CD14-positive monocyte (primary cell): Measurements from ENCODE around the gene DNAAF6. TPM values are rescaled to one million over a fixed set of nuclear protein-coding genes. Genes with fewer than 3 reads are reported as not detected.

ENCODE experiments used
- DNase-seq, 3 donors: peaks; one replicate each; pipeline ENCODE4 v3.0.0-alpha.2; 2011 to 2022
- H2AFZ ChIP-seq: 2 replicates; pipeline ENCODE4 v1.6.0; 2012; ENCODE audit warnings: mild to moderate bottlenecking, low read depth, low read length, inconsistent platforms; ENCODE audit not compliant: insufficient read depth, poor library complexity, severe bottlenecking
- H3K27ac ChIP-seq, 2 donors: 1 replicate in 1 of 2; 2 replicates in 1 of 2; pipeline ENCODE4 v1.5.1; 2012 to 2013; ENCODE audit warnings: low read length in 2 of 2, control low read depth in 1 of 2, inconsistent platforms in 1 of 2, low read depth in 1 of 2, mild to moderate bottlenecking in 1 of 2
- H3K27me3 ChIP-seq, 2 donors: one replicate each; pipeline versions ENCODE4 v1.6.0 to v1.6.1; 2011 to 2013; ENCODE audit warnings: low read length in 2 of 2; ENCODE audit not compliant: control insufficient read depth in 2 of 2, insufficient read depth in 2 of 2
- H3K36me3 ChIP-seq, 2 donors: replicated peaks in 1 of 2; 1 replicate in 1 of 2; 2 replicates in 1 of 2; pipeline versions ENCODE4 v1.5.1 to v1.6.1; 2012 to 2013; ENCODE audit warnings: low read length in 2 of 2, control low read depth in 1 of 2, inconsistent platforms in 1 of 2, mild to moderate bottlenecking in 1 of 2; ENCODE audit not compliant: insufficient read depth in 2 of 2, control insufficient read depth in 1 of 2
- H3K4me1 ChIP-seq, 2 donors: 1 replicate in 1 of 2; 2 replicates in 1 of 2; pipeline versions ENCODE4 v1.5.1 to v1.6.1; 2012 to 2013; ENCODE audit warnings: low read length in 2 of 2, control low read depth in 1 of 2, inconsistent platforms in 1 of 2, mild to moderate bottlenecking in 1 of 2, moderate library complexity in 1 of 2; ENCODE audit not compliant: insufficient read depth in 2 of 2, control insufficient read depth in 1 of 2
- H3K4me2 ChIP-seq: replicated peaks from 2 replicates; pipeline ENCODE3; 2012; ENCODE audit warnings: low read length, moderate library complexity, mild to moderate bottlenecking; ENCODE audit not compliant: poor library complexity, severe bottlenecking; ENCODE audit errors: extremely low read depth
- H3K4me3 ChIP-seq, 3 experiments: fragments of 200-600 bp in 1 of 3; sonication (generic) in 1 of 3; replicated peaks in 1 of 3; 1 replicate in 2 of 3; 2 replicates in 1 of 3; pipeline ENCODE4 v1.5.1; 2011 to 2013; ENCODE audit warnings: low read length in 3 of 3, mild to moderate bottlenecking in 3 of 3, control low read depth in 2 of 3, low read depth in 2 of 3, inconsistent platforms in 1 of 3, moderate library complexity in 1 of 3
- H3K79me2 ChIP-seq: 2 replicates; pipeline ENCODE4 v1.6.0; 2012; ENCODE audit warnings: mild to moderate bottlenecking, control low read depth, inconsistent platforms, low read length, moderate library complexity; ENCODE audit not compliant: insufficient read depth
- H3K9ac ChIP-seq: 2 replicates; pipeline ENCODE4 v1.6.0; 2017; ENCODE audit warnings: low read length, mild to moderate bottlenecking; ENCODE audit not compliant: insufficient read depth, poor library complexity, severe bottlenecking
- H3K9me3 ChIP-seq, 2 donors: replicated peaks in 1 of 2; 1 replicate in 1 of 2; 2 replicates in 1 of 2; pipeline versions ENCODE4 v1.5.1 to v1.6.1; 2012 to 2013; ENCODE audit warnings: low read length in 2 of 2, control low read depth in 1 of 2; ENCODE audit not compliant: control insufficient read depth in 1 of 2, insufficient read depth in 1 of 2
- H4K20me1 ChIP-seq: 2 replicates; pipeline ENCODE4 v1.6.0; 2012; ENCODE audit warnings: mild to moderate bottlenecking, low read length, control low read depth, moderate library complexity; ENCODE audit not compliant: insufficient read depth
- H3K27ac Mint-ChIP-seq, 7 donors: one replicate each; pipeline ENCODE4 v1.8.0; 2020; ENCODE audit warnings: mild to moderate bottlenecking in 7 of 7, mixed read lengths in 7 of 7, moderate library complexity in 6 of 7, inconsistent platforms in 2 of 7
- H3K27me3 Mint-ChIP-seq, 3 donors: one replicate each; pipeline ENCODE4 v1.8.0; 2021 to 2022; ENCODE audit warnings: low read depth in 3 of 3, mild to moderate bottlenecking in 3 of 3, mixed read lengths in 3 of 3, moderate library complexity in 3 of 3, inconsistent platforms in 1 of 3
- H3K36me3 Mint-ChIP-seq, 2 donors: one replicate each; pipeline ENCODE4 v1.8.0; 2020; ENCODE audit warnings: mixed read lengths in 2 of 2, inconsistent platforms in 1 of 2, mild to moderate bottlenecking in 1 of 2
- H3K4me1 Mint-ChIP-seq: one replicate; pipeline ENCODE4 v1.8.0; 2020; ENCODE audit warnings: mild to moderate bottlenecking, mixed read lengths
- H3K4me3 Mint-ChIP-seq, 2 donors: one replicate each; pipeline ENCODE4 v1.8.0; 2020; ENCODE audit warnings: mild to moderate bottlenecking in 2 of 2, mixed read lengths in 2 of 2, moderate library complexity in 1 of 2
- H3K9me3 Mint-ChIP-seq, 7 donors: one replicate each; pipeline ENCODE4 v1.8.0; 2020 to 2022; ENCODE audit warnings: mixed read lengths in 7 of 7, mild to moderate bottlenecking in 6 of 7, moderate library complexity in 6 of 7, inconsistent platforms in 2 of 7
- WGBS: methylation state at CpG from one replicate; pipeline ENCODE4 v1.1.5; 2013; ENCODE audit warnings: missing lambda C conversion rate; ENCODE audit not compliant: insufficient coverage; 5-methylcytosine and 5-hydroxymethylcytosine counted together
- intact Hi-C, 2 donors: fragments of 100-400 bp; cut with micrococcal nuclease; formaldehyde crosslinking; loops; one replicate each; pipeline versions ENCODE4 v1.15.0 to v1.15.1; 2023
- polyA plus RNA-seq, 3 donors: library from polyadenylated mRNA; depleted of rRNA in 1 of 3; unstranded in 2 of 3; stranded (reverse) in 1 of 3; fragments of 300-500 nt in 2 of 3; fragments of >200 nt in 1 of 3; fragmentation: Illumina TruSeq in 2 of 3; gene quantifications; 1 replicate in 2 of 3; 2 replicates in 1 of 3; pipeline ENCODE4 v1.2.3, GENCODE V29; 2012 to 2021
- TF ChIP-seq, protein P1 (sequence below): fragments of 200-600 bp; IDR thresholded peaks from one replicate; pipeline ENCODE4 v1.8.0; 2022; ENCODE audit warnings: antibody characterized with exemption, mild to moderate bottlenecking

Gene DNAAF6
- polyA plus RNA-seq, 3 donors: not detected

DNA sequence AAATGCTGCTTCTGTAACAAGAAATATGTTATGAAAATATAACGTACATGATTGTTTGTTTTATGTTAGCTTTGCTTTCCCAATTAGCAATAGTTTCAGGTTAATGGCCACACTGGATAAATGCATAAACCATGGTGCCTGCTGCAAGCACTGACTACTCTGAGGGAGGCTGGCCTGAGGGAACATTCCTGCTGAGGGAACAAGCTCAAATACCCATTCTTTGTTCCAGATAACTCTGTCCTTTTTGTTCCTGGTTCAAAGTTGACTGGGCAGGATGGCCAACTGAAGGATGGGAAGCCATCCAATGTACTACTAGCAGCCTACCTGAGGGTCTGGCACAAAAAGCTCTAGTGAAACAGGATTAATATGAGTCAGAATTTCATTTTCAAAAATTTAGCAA, 37.7 kb upstream of the DNAAF6 start:
- Histone ChIP-seq H3K27me3 (no peaks in the 10 kb centered on the region), H3K9ac (no peak overlapping the region), H3K4me2 (no peak overlapping the region), H3K4me1 (no peaks in the 10 kb centered on the region), H3K79me2 (no peaks in the 10 kb centered on the region), H2AFZ (no peak overlapping the region), H3K27ac (no peak overlapping the region), H3K36me3 (no peaks in the 10 kb centered on the region), H3K9me3 (no peaks in the 10 kb centered on the region), H4K20me1 (no peaks in the 10 kb centered on the region), H3K4me3 (no peak overlapping the region)
- H3K27me3 Mint-ChIP-seq: peaks cover 0 to 5% (median 2%) of the 10 kb centered on the region in 3 donors
- H3K27ac Mint-ChIP-seq: no peak overlapping the region
- no peak for DNase-seq
- H3K36me3 Mint-ChIP-seq: no peaks in the 10 kb centered on the region
- intact Hi-C loops: no loop called here
- H3K4me3 Mint-ChIP-seq: no peak overlapping the region
- TF ChIP-seq, protein P1, sequence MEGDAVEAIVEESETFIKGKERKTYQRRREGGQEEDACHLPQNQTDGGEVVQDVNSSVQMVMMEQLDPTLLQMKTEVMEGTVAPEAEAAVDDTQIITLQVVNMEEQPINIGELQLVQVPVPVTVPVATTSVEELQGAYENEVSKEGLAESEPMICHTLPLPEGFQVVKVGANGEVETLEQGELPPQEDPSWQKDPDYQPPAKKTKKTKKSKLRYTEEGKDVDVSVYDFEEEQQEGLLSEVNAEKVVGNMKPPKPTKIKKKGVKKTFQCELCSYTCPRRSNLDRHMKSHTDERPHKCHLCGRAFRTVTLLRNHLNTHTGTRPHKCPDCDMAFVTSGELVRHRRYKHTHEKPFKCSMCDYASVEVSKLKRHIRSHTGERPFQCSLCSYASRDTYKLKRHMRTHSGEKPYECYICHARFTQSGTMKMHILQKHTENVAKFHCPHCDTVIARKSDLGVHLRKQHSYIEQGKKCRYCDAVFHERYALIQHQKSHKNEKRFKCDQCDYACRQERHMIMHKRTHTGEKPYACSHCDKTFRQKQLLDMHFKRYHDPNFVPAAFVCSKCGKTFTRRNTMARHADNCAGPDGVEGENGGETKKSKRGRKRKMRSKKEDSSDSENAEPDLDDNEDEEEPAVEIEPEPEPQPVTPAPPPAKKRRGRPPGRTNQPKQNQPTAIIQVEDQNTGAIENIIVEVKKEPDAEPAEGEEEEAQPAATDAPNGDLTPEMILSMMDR: no peak
- WGBS: no CpG with 5 or more reads among the region's 1 CpG
- H3K4me1 Mint-ChIP-seq: no peaks in the 10 kb centered on the region
- H3K9me3 Mint-ChIP-seq: no peaks in the 10 kb centered on the region

DNA sequence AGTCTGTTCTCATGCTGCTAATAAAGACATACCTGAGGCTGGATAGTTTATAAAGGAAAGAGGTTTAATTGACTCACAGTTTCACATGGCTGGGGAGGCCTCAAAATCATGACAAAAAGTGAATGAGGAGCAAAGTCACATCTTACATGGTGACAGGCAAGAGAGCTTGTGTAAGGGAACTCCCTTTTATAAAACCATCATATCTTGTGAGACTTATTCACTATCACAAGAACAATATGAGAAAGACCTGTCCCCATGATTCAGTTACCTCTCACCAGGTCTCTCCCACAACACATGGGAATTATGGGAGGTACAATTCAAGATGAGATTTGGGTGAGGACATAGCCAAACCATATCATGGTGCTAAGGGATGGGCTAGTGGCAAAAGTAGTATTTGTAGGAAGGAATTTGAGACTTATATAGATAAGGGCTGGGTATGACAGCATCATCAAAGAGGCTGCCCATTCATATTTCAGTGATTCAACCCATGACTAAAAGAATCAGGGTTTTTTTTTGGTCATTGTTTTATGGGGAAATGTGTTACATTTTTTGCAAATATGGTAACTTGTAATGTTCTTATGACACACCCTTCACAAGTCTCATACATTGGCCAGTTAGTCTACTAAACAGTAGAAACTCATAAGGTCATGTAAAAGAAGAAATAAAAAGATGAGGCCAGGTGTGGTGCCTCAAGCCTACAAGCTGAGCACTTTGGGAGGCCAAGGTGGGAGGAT, 34.9 kb upstream of the DNAAF6 start:
- no peak overlapping the region for H3K4me3 ChIP-seq
- Mint-ChIP-seq H3K4me3 (no peak overlapping the region), H3K27ac (no peak overlapping the region), H3K9me3 (no peaks in the 10 kb centered on the region), H3K4me1 (no peaks in the 10 kb centered on the region), H3K36me3 (no peaks in the 10 kb centered on the region), H3K27me3 (peaks cover 0 to 5% (median 1%) of the 10 kb centered on the region in 3 donors)
- DNase-seq: no peak
- no peaks in the 10 kb centered on the region for H3K4me1 ChIP-seq
- H4K20me1 ChIP-seq: no peaks in the 10 kb centered on the region
- H3K9ac ChIP-seq: no peak overlapping the region
- H3K27ac ChIP-seq: no peak overlapping the region
- intact Hi-C loops: no loop called here
- H3K79me2 ChIP-seq: no peaks in the 10 kb centered on the region
- no peak overlapping the region for H2AFZ ChIP-seq
- TF ChIP-seq, protein P1: no peak
- H3K27me3 ChIP-seq: no peaks in the 10 kb centered on the region
- no peaks in the 10 kb centered on the region for H3K36me3 ChIP-seq
- H3K9me3 ChIP-seq: no peaks in the 10 kb centered on the region
- H3K4me2 ChIP-seq: no peak overlapping the region
